Activated gamma-delta T cell treated with anti-CD3 and anti-CD28 coated beads, Interleukin-2, amount 50 U/mL, for 16 hours (primary cell): Measurements from ENCODE around the gene SPRR2B.
"Not testable (repeated sequence)": the region's sequence is repeated elsewhere in the genome, so short reads cannot be mapped to it uniquely, and the experiment has no call there.

Experiments
- DNase-seq: peaks from one replicate; pipeline ENCODE4 v3.0.0-alpha.2; 2020; ENCODE audit warnings: low read depth

The SPRR2B gene

DNA sequence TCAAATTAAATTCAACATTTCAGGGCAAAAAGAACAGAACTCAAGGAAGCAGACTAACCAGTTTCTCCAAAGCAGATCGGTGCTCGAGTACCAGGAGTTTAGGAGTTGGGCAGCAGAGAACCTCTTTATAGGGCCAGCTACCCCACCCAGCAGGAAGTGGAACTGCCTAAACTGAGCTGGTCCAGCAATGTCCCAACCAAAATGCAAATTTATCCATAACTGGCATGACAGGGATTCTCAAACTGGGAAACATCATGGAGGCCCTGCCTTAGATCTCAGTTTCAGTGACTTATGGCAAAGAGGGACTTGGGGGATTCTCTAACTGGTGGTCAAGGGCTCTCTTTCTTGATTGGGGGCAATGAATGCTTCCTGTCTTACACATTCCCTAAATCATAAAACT lies at the start of gene SPRR2B:
Gene SPRR2B, minus strand, starts transcription at position 101 of the 400 bp plus-strand sequence. CDS start 772 bp downstream, outside the sequence.
- DNase-seq: no peak

DNA sequence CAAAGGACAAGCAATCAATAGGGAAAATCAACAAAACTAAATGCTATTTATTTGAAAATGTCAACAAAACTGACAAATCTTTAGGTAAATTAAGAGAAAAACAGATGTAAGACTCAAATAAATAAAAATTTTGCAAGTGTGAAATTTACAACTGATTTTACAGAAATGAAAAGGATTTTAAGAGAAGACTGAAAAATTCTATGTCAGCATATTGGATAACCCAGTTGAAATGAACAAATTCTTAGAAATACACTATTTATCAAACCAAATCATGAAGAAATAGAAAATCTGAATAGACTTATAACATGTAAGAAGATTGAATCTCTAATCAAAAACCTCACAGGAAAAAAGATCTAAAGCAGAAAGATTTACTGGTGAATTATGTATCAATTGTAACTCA lies 49.5 kb upstream of the SPRR2B start:
- DNase-seq: no peak

- no peak for DNase-seq
Observed at GRCh38 chr1:153119491-153119971, 48.1 kb upstream of the SPRR2B start.

DNA sequence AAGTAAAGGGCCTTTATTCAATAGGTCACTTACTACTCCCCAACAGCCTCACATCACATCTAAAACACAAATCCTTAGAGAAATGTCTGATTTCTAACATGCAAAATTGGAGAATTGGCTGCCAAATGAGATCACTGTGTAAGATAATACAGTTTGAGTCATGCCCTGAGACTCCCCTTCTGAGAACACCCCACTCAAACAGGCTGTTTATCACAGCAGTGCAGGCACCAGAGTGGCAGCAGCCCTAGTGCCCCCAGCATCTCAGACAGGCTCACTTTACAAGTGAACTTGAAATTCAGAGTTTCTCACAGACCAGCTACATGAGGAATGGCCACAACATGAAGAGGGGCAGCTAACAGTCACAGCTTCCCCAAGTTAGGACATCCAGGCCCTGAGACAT lies 43.9 kb upstream of the SPRR2B start:
- not testable (repeated sequence) for DNase-seq

GRCh38 chr1:153113416-153113815 lies 42.0 kb upstream of the SPRR2B start, which contains the start of gene SPRR2F:
Gene SPRR2F (minus strand): TSS chr1:153113516. CDS start chr1:153112733, 783 bp downstream.
- no peak for DNase-seq

- not testable (repeated sequence) for DNase-seq
Observed at GRCh38 chr1:153112454-153112853, 41.0 kb upstream of the SPRR2B start.

DNA sequence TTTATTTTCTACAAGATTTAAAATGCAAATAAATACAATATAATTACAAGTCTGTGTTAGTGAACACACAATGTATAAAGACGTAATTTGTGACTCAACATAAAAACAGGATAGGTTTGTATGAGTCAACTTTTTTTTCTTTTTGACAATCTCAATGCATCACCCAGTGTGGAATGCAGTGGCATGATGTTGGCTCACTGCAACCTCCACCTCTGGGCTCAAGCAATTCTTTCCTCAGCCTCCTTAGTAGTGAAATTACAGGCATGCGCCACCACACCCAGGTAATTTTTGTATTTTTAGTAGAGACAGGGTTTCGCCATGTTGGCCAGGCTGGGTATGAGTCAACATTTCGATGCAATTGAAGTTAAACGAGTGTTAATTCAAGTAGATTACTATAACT lies 28.8 kb upstream of the SPRR2B start:
- no peak for DNase-seq

DNA sequence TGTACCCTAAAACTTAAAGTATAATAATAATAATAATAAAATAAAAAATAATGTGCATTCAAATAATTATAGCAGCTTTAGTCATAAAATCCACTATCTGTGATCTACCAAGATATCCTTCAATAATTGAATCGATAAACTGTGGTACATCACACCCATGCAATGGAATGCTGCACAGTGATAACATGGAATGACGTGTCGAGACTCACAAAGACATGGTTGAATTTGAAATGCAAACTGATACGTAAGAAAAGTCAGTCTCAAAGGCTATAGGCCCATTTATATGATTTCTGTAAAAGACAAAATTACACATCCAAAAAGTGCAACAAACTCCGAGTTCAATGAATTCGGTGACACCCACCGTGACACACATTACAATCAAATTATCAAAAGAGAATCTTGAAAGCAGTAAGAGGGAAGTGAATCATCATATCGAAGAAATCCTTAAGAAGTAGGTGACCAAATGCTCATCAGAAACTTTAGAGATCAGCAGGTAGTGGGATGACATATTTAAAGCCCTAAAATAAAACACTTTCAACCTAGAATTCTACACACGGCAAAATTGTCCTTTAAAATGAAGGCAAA lies 28.1 kb upstream of the SPRR2B start:
- DNase-seq: no peak

DNA sequence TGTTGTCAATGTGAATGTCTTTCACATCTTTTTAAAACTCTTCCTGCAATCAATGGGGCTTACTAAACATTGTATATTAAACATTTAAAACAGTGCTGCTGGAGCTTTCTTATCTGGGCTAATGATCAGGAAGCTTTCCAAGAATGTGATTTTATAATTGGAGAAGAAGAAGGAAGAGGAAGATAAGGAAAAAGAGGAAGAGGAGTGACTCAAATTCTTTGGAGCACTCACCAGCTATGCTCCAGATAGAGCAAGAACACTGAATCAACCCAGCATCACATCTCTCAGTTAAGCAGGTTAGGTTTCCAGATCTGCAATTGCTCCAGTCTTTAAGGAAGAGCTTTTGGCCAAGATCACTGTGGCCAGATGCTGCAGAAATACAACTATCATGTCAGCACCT lies 24.4 kb upstream of the SPRR2B start:
- no peak for DNase-seq

- DNase-seq: no peak
Observed at GRCh38 chr1:153094426-153094825, 23.0 kb upstream of the SPRR2B start, which contains the start of gene SPRR2E. Gene SPRR2E (minus strand): TSS chr1:153094526. CDS start chr1:153093751, 775 bp downstream.

GRCh38 chr1:153087652-153088051 lies 16.2 kb upstream of the SPRR2B start:
- no peak for DNase-seq

DNA sequence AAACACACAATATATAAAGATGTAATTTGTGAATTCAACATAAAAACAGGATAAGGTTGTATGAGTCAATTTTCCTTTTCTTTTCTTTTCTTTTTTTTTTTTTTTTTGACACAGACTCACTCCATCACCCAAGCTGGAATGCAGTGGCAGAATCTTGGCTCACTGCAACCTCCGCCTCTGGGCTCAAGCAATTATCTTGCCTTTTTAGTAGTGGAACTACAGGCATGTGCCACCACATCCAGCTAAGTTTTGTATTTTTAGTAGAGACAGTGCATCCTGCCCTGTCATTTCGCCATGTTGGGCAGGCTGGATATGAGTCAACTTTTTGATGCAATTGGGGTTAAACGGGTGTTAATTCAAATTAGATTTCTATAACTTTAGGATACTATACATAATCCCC lies 10.3 kb upstream of the SPRR2B start:
- no peak for DNase-seq

GRCh38 chr1:153072806-153073726 lies 1.7 kb upstream of the SPRR2B start:
- DNase-seq: no peak

- no peak for DNase-seq
Observed at GRCh38 chr1:153070243-153070642, 1.2 kb downstream of the SPRR2B start.

GRCh38 chr1:153058826-153059784 lies 12.3 kb downstream of the SPRR2B start:
- no peak for DNase-seq

- DNase-seq: no peak
Observed at GRCh38 chr1:153058154-153058553, 13.3 kb downstream of the SPRR2B start.

GRCh38 chr1:153057375-153057774 lies 14.0 kb downstream of the SPRR2B start, which contains the start of gene SPRR2A:
Gene SPRR2A (minus strand): TSS chr1:153057512. CDS start chr1:153056735, 777 bp downstream.
- DNase-seq: no peak

DNA sequence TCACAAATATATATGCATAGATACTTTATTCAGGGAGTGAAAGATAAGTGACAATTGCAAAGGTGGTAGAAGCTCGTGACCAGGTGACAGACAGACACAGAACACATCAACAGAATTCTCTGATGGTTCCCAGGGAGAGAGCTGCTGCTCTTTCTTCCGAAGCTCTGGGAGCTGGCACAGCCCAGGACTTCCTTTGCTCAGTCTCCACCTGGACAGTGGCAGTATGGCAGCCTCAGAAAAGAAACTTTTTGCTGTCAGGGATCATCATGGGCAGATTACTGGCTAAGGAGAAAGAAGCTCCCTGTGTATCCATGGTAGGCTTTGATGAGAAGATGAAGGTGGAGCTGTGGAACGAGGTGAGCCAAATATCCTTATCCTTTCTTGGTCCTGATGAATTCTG lies 15.3 kb downstream of the SPRR2B start:
- DNase-seq: not testable (repeated sequence)

GRCh38 chr1:153049211-153049610 lies 22.2 kb downstream of the SPRR2B start:
- no peak for DNase-seq

DNA sequence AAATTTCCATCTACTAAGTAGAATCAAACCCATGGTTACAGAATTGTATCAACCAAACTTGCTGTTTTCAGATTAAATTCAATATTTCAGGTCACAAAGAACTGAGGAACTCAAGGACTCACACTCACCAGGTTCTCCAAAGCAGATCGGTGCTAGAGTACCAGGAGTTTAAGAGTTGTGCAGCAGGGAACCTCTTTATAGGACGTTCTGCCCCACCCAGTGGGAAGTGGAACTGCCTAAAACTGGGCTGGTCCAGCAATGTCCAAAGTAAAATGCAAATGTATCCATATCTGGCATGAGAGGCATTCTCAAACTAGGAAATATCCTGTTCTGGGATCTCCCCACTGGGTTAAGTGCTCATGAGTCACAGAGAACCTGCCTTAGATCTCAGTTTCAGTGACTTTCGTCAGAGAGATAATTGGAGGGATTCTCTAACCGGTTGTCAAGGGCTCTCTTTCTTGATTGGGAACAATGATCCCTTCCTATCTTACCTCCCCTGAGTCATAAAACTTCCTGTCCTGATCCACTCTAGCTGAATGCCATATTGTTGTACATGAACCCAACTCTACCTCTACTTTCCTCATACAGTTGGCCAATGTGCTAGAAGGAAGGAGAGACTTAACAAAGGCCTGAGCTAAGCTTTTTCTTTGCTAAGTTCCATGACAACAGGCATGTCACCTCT lies 30.3 kb downstream of the SPRR2B start, which contains the start of gene SPRR2D:
Gene SPRR2D, minus strand, starts transcription at position 171 of the 682 bp plus-strand sequence. CDS start 774 bp downstream, outside the sequence.
- no peak for DNase-seq

GRCh38 chr1:153035211-153035610 lies 36.2 kb downstream of the SPRR2B start:
- no peak for DNase-seq
